CD4-positive, alpha-beta T cell (primary cell): ENCODE data around the gene PRKCA. TPM values are rescaled to one million over a fixed set of nuclear protein-coding genes. Genes with fewer than 3 reads are reported as not detected.

Source experiments
- ATAC-seq: fragments of 200-7000 bp; cut with Tn5 transposase; one replicate; pipeline ENCODE4 v1.10.0; 2022; ENCODE audit warnings: mild to moderate bottlenecking; ENCODE audit not compliant: poor library complexity
- CTCF ChIA-PET: fragments of 350-600 bp; sonication (Branson Sonifier 250); formaldehyde crosslinking; loops from one replicate; lab custom pipeline; 2021; ENCODE audit warnings: antibody characterized with exemption, inconsistent platforms; lab: Charles Lee
- POLR2A ChIA-PET: fragments of 350-600 bp; sonication (Branson Sonifier 250); formaldehyde crosslinking; loops from one replicate; lab custom pipeline; 2021; ENCODE audit warnings: antibody characterized with exemption, inconsistent platforms; lab: Charles Lee
- DNase-seq, 14 experiments: peaks; one replicate each; pipeline ENCODE4 v3.0.0-alpha.2; 2013 to 2020; ENCODE audit warnings: mixed read lengths in 2 of 14
- H3K27ac ChIP-seq, 2 donors: one replicate each; pipeline versions ENCODE4 v1.5.1 to v1.7.0; 2013; ENCODE audit warnings: low read length in 2 of 2, low read depth in 1 of 2, mild to moderate bottlenecking in 1 of 2
- H3K27me3 ChIP-seq, 2 experiments: 1 replicate in 1 of 2; 2 replicates in 1 of 2; pipeline versions ENCODE4 v1.6.1 to v1.7.0; 2013; ENCODE audit warnings: low read length in 2 of 2, control low read depth in 1 of 2, mild to moderate bottlenecking in 1 of 2, moderate library complexity in 1 of 2; ENCODE audit not compliant: insufficient read depth in 2 of 2, control insufficient read depth in 1 of 2
- H3K36me3 ChIP-seq: one replicate; pipeline ENCODE4 v1.6.1; 2013; ENCODE audit warnings: low read length, control low read depth; ENCODE audit not compliant: insufficient read depth
- H3K4me1 ChIP-seq: one replicate; pipeline ENCODE4 v1.6.1; 2013; ENCODE audit warnings: low read length, control low read depth; ENCODE audit not compliant: insufficient read depth
- H3K4me3 ChIP-seq: one replicate; pipeline ENCODE4 v1.5.1; 2013; ENCODE audit warnings: mild to moderate bottlenecking, low read length, moderate library complexity
- H3K9me3 ChIP-seq, 2 experiments: 1 replicate in 1 of 2; 2 replicates in 1 of 2; pipeline versions ENCODE4 v1.6.1 to v1.7.0; 2013; ENCODE audit warnings: low read length in 2 of 2, mild to moderate bottlenecking in 2 of 2, control low read depth in 1 of 2, moderate library complexity in 1 of 2; ENCODE audit not compliant: control insufficient read depth in 1 of 2, insufficient read depth in 1 of 2
- H3K27ac Mint-ChIP-seq: one replicate; pipeline ENCODE4 v1.8.0; 2020; ENCODE audit warnings: mixed read lengths
- H3K27me3 Mint-ChIP-seq: one replicate; pipeline ENCODE4 v1.8.0; 2021; ENCODE audit warnings: mixed read lengths
- H3K36me3 Mint-ChIP-seq: one replicate; pipeline ENCODE4 v1.8.0; 2021; ENCODE audit warnings: low read depth, mixed read lengths
- H3K4me1 Mint-ChIP-seq: one replicate; pipeline ENCODE4 v1.8.0; 2021; ENCODE audit warnings: low read depth, mixed read lengths
- H3K4me3 Mint-ChIP-seq: one replicate; pipeline ENCODE4 v1.8.0; 2020; ENCODE audit warnings: mild to moderate bottlenecking, mixed read lengths
- H3K9me3 Mint-ChIP-seq: one replicate; pipeline ENCODE4 v1.8.0; 2020; ENCODE audit warnings: mixed read lengths
- intact Hi-C, 2 experiments: fragments of 100-400 bp; cut with DNase I in 1 of 2; cut with micrococcal nuclease in 1 of 2; formaldehyde crosslinking; loops; one replicate each; pipeline versions ENCODE4 v1.15.1 to v1.9.0; 2023 to 2025; cut with DNase I, micrococcal nuclease
- total RNA-seq, 174 experiments: library from RNA in 2 of 174; stranded (reverse) in 2 of 174; gene quantifications; one replicate each; pipeline ENCODE4 v1.2.3 and lab custom pipeline; 2021 to 2026
- TF ChIP-seq, protein P1 (sequence below): fragments of 200-600 bp; IDR thresholded peaks from one replicate; pipeline ENCODE4 v1.8.0; 2022; ENCODE audit warnings: antibody characterized with exemption, mild to moderate bottlenecking

The PRKCA gene
- total RNA-seq, 2 experiments from 2014 or later, result 84.8 to 88.6 TPM

DNA sequence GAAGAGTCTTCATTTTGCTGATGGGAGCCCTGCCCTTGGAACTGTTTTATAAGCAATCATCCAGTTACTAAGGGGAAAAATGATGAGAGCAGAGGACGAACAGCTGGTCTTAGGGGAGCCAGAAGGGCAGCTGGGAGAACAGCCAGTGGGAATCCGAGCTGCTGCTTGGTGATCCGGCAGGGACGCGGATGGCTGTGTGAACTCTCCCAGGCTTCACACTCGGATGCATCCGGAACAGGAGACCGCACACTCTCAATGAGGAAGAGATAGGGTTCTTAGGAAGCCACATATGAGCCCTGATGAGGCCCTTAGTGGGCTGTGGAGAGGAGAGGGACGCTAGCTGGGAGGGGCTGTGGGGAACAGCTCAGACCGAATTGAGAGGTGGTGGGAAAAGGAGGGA lies 527.5 kb downstream of the PRKCA start:
- no peak overlapping the region for H3K4me3 ChIP-seq
- no peak overlapping the region for H3K4me3 Mint-ChIP-seq
- TF ChIP-seq, protein P1, sequence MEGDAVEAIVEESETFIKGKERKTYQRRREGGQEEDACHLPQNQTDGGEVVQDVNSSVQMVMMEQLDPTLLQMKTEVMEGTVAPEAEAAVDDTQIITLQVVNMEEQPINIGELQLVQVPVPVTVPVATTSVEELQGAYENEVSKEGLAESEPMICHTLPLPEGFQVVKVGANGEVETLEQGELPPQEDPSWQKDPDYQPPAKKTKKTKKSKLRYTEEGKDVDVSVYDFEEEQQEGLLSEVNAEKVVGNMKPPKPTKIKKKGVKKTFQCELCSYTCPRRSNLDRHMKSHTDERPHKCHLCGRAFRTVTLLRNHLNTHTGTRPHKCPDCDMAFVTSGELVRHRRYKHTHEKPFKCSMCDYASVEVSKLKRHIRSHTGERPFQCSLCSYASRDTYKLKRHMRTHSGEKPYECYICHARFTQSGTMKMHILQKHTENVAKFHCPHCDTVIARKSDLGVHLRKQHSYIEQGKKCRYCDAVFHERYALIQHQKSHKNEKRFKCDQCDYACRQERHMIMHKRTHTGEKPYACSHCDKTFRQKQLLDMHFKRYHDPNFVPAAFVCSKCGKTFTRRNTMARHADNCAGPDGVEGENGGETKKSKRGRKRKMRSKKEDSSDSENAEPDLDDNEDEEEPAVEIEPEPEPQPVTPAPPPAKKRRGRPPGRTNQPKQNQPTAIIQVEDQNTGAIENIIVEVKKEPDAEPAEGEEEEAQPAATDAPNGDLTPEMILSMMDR, result no peak
- ATAC-seq (no peak), DNase-seq (no peak)
- no peak overlapping the region for H3K27ac ChIP-seq
- peaks cover 0 to 12% of the 10 kb centered on the region in 2 experiments for H3K9me3 ChIP-seq
- CTCF ChIA-PET, result no interaction called here
- peaks cover 79% of the 10 kb centered on the region for H3K27me3 Mint-ChIP-seq
- no peaks in the 10 kb centered on the region for H3K36me3 Mint-ChIP-seq
- POLR2A ChIA-PET, result no interaction called here
- intact Hi-C loops, result no loop called here
- H3K4me1 ChIP-seq, result no peaks in the 10 kb centered on the region
- no peaks in the 10 kb centered on the region for H3K4me1 Mint-ChIP-seq
- peaks cover 32 to 52% of the 10 kb centered on the region in 2 experiments for H3K27me3 ChIP-seq
- H3K27ac Mint-ChIP-seq, result no peak overlapping the region
- no peaks in the 10 kb centered on the region for H3K9me3 Mint-ChIP-seq
- H3K36me3 ChIP-seq, result no peaks in the 10 kb centered on the region

- Histone ChIP-seq H3K27ac (no peak overlapping the region), H3K27me3 (peaks cover 35 to 53% of the 10 kb centered on the region in 2 experiments), H3K9me3 (peaks cover 0 to 12% of the 10 kb centered on the region in 2 experiments), H3K4me3 (no peak overlapping the region), H3K4me1 (no peaks in the 10 kb centered on the region), H3K36me3 (no peaks in the 10 kb centered on the region)
- TF ChIP-seq, protein P1, result no peak
- ATAC-seq (no peak), DNase-seq (no peak)
- H3K4me1 Mint-ChIP-seq, result no peaks in the 10 kb centered on the region
- no peak overlapping the region for H3K27ac Mint-ChIP-seq
- intact Hi-C loops, result no loop called here
- peaks cover 80% of the 10 kb centered on the region for H3K27me3 Mint-ChIP-seq
- POLR2A ChIA-PET, result no interaction called here
- H3K9me3 Mint-ChIP-seq, result no peaks in the 10 kb centered on the region
- CTCF ChIA-PET, result no interaction called here
- no peaks in the 10 kb centered on the region for H3K36me3 Mint-ChIP-seq
- no peak overlapping the region for H3K4me3 Mint-ChIP-seq
Observed at GRCh38 chr17:66830451-66830850, 528.0 kb downstream of the PRKCA start.

GRCh38 chr17:66831383-66832210 lies 529.2 kb downstream of the PRKCA start:
- H3K9me3 ChIP-seq, result peaks cover 0 to 12% of the 10 kb centered on the region in 2 experiments
- CTCF ChIA-PET, result no interaction called here
- Mint-ChIP-seq H3K27ac (no peak overlapping the region), H3K4me3 (no peak overlapping the region), H3K9me3 (no peaks in the 10 kb centered on the region), H3K4me1 (no peaks in the 10 kb centered on the region), H3K27me3 (peaks cover 85% of the 10 kb centered on the region), H3K36me3 (no peaks in the 10 kb centered on the region)
- H3K27ac ChIP-seq, result no peak overlapping the region
- TF ChIP-seq, protein P1, result no peak
- no peak overlapping the region for H3K4me3 ChIP-seq
- no peaks in the 10 kb centered on the region for H3K36me3 ChIP-seq
- no peak for ATAC-seq
- peaks cover 41 to 65% of the 10 kb centered on the region in 2 experiments for H3K27me3 ChIP-seq
- POLR2A ChIA-PET, result no interaction called here
- intact Hi-C loops, result no loop called here
- no peak for DNase-seq
- H3K4me1 ChIP-seq, result no peaks in the 10 kb centered on the region
